H9 (cell line): ENCODE results near the gene ZBTB38. TPM values are rescaled to one million over a fixed set of nuclear protein-coding genes. Genes with fewer than 3 reads are reported as not detected.

Experiments used
- DNase-seq: peaks from one replicate; pipeline ENCODE4 v3.0.0-alpha.2; 2017
- H2AFZ ChIP-seq: one replicate; pipeline ENCODE4 v1.6.1; 2013; ENCODE audit warnings: mild to moderate bottlenecking, low read length, control low read depth, moderate library complexity
- H2AK5ac ChIP-seq: 2 replicates; pipeline ENCODE4 v1.6.1; 2013; ENCODE audit warnings: low read length, control low read depth, mixed read lengths; ENCODE audit not compliant: insufficient read length
- H2BK120ac ChIP-seq: one replicate; pipeline ENCODE4 v1.6.1; 2013; ENCODE audit warnings: low read depth, mild to moderate bottlenecking, low read length, control low read depth, inconsistent platforms; ENCODE audit not compliant: poor library complexity, severe bottlenecking
- H2BK12ac ChIP-seq: 2 replicates; pipeline ENCODE4 v1.6.1; 2013; ENCODE audit warnings: low read length, control low read depth, mixed read lengths, low read depth; ENCODE audit not compliant: insufficient read length
- H2BK15ac ChIP-seq: 2 replicates; pipeline ENCODE4 v1.6.1; 2013; ENCODE audit warnings: low read depth, low read length, control low read depth
- H2BK20ac ChIP-seq: one replicate; pipeline ENCODE4 v1.6.1; 2013; ENCODE audit warnings: low read depth, mild to moderate bottlenecking, low read length, control low read depth, inconsistent platforms; ENCODE audit not compliant: poor library complexity, severe bottlenecking
- H2BK5ac ChIP-seq: 2 replicates; pipeline ENCODE4 v1.6.1; 2013; ENCODE audit warnings: low read length, control low read depth, mixed read lengths; ENCODE audit not compliant: insufficient read length
- H3K14ac ChIP-seq: 2 replicates; pipeline ENCODE4 v1.6.1; 2013; ENCODE audit warnings: low read length, control low read depth; ENCODE audit not compliant: insufficient read depth
- H3K18ac ChIP-seq: 2 replicates; pipeline ENCODE4 v1.6.1; 2013; ENCODE audit warnings: low read depth, mild to moderate bottlenecking, mixed read lengths, low read length, control low read depth; ENCODE audit not compliant: insufficient read length
- H3K23ac ChIP-seq: 2 replicates; pipeline ENCODE4 v1.6.1; 2013; ENCODE audit warnings: low read length, control low read depth, mixed read lengths, low read depth; ENCODE audit not compliant: insufficient read length
- H3K23me2 ChIP-seq: 2 replicates; pipeline ENCODE4 v1.6.1; 2013; ENCODE audit warnings: low read depth, mild to moderate bottlenecking, mixed read lengths, low read length, control low read depth; ENCODE audit not compliant: insufficient read length, poor library complexity, severe bottlenecking
- H3K27ac ChIP-seq: 2 replicates; pipeline ENCODE4 v1.5.1; 2013; ENCODE audit warnings: low read length, control low read depth, mixed read lengths, low read depth; ENCODE audit not compliant: insufficient read length
- H3K27me3 ChIP-seq: 2 replicates; pipeline ENCODE4 v1.6.1; 2013; ENCODE audit warnings: low read length, control low read depth, inconsistent platforms; ENCODE audit not compliant: insufficient read depth
- H3K4ac ChIP-seq: 2 replicates; pipeline ENCODE4 v1.6.1; 2013; ENCODE audit warnings: low read depth, mild to moderate bottlenecking, control low read depth, inconsistent platforms, low read length, moderate library complexity
- H3K4me1 ChIP-seq: 2 replicates; pipeline ENCODE4 v1.6.1; 2013; ENCODE audit warnings: low read length, control low read depth, inconsistent platforms; ENCODE audit not compliant: insufficient read depth
- H3K4me2 ChIP-seq: 2 replicates; pipeline ENCODE4 v1.6.1; 2013; ENCODE audit warnings: low read length, control low read depth, mixed read lengths; ENCODE audit not compliant: insufficient read length, insufficient read depth
- H3K56ac ChIP-seq: 2 replicates; pipeline ENCODE4 v1.6.1; 2013; ENCODE audit warnings: low read depth, mild to moderate bottlenecking, mixed read lengths, low read length, control low read depth; ENCODE audit not compliant: insufficient read length
- H3K79me1 ChIP-seq: 2 replicates; pipeline ENCODE4 v1.6.1; 2013; ENCODE audit warnings: low read depth, mild to moderate bottlenecking, moderate library complexity, low read length, control low read depth, inconsistent platforms; ENCODE audit not compliant: insufficient read depth, poor library complexity, severe bottlenecking
- H3K79me2 ChIP-seq: 2 replicates; pipeline ENCODE4 v1.6.1; 2013; ENCODE audit warnings: low read length, control low read depth, inconsistent platforms; ENCODE audit not compliant: insufficient read depth
- H3K9ac ChIP-seq: 2 replicates; pipeline ENCODE4 v1.6.1; 2013; ENCODE audit warnings: low read length, control low read depth, mixed read lengths; ENCODE audit not compliant: insufficient read length; ENCODE audit errors: extremely low read depth
- H3K9me3 ChIP-seq: one replicate; pipeline ENCODE4 v1.6.1; 2013; ENCODE audit warnings: low read depth, low read length, inconsistent platforms; ENCODE audit not compliant: control insufficient read depth
- H3T11ph ChIP-seq: one replicate; pipeline ENCODE4 v1.6.1; 2013; ENCODE audit warnings: mild to moderate bottlenecking, low read length, control low read depth, inconsistent platforms
- H4K20me1 ChIP-seq: one replicate; pipeline ENCODE4 v1.6.1; 2013; ENCODE audit not compliant: control insufficient read depth, insufficient read length, insufficient read depth
- H4K5ac ChIP-seq: 2 replicates; pipeline ENCODE4 v1.6.1; 2013; ENCODE audit warnings: low read depth, mild to moderate bottlenecking, mixed read lengths, low read length, control low read depth; ENCODE audit not compliant: insufficient read length
- H4K8ac ChIP-seq: replicated peaks from 2 replicates; pipeline ENCODE4 v1.6.1; 2013; ENCODE audit warnings: low read length, control low read depth, mixed read lengths, low read depth; ENCODE audit not compliant: insufficient read length
- H4K91ac ChIP-seq: 2 replicates; pipeline ENCODE4 v1.6.1; 2013; ENCODE audit warnings: low read depth, mild to moderate bottlenecking, moderate library complexity, mixed read lengths, low read length, control low read depth; ENCODE audit not compliant: insufficient read length
- H3K27ac Mint-ChIP-seq, 3 experiments: 2 replicates in 2 of 3; 3 replicates in 1 of 3; pipeline ENCODE4 v1.8.0; 2020 to 2021; ENCODE audit warnings: mixed read lengths in 3 of 3, mild to moderate bottlenecking in 1 of 3, moderate library complexity in 1 of 3
- H3K27me3 Mint-ChIP-seq: 2 replicates; pipeline ENCODE4 v1.8.0; 2021; ENCODE audit warnings: low read depth, mild to moderate bottlenecking, moderate library complexity, mixed read lengths
- H3K36me3 Mint-ChIP-seq, 3 experiments: 2 replicates in 2 of 3; 3 replicates in 1 of 3; pipeline ENCODE4 v1.8.0; 2020 to 2021; ENCODE audit warnings: low read depth in 3 of 3, mixed read lengths in 3 of 3; ENCODE audit not compliant: insufficient read depth in 1 of 3
- H3K4me1 Mint-ChIP-seq, 2 experiments: 2 replicates each; pipeline ENCODE4 v1.8.0; 2020; ENCODE audit warnings: mixed read lengths in 2 of 2
- H3K4me3 Mint-ChIP-seq, 2 experiments: 2 replicates in 1 of 2; 3 replicates in 1 of 2; pipeline ENCODE4 v1.8.0; 2020 to 2021; ENCODE audit warnings: mild to moderate bottlenecking in 2 of 2, mixed read lengths in 2 of 2, moderate library complexity in 1 of 2
- H3K9me3 Mint-ChIP-seq, 2 experiments: 2 replicates in 1 of 2; 3 replicates in 1 of 2; pipeline ENCODE4 v1.8.0; 2020; ENCODE audit warnings: mild to moderate bottlenecking in 2 of 2, mixed read lengths in 2 of 2, moderate library complexity in 1 of 2
- WGBS: extraction: QIAGEN DNeasy Blood & Tissue Kit; methylation state at CpG from one replicate; pipeline ENCODE4 v1.1.7; 2013; ENCODE audit warnings: missing lambda C conversion rate, low lambda C conversion rate, mixed read lengths; ENCODE audit not compliant: insufficient read length; ENCODE audit errors: extremely low coverage; 5-methylcytosine and 5-hydroxymethylcytosine counted together
- total RNA-seq: library from RNA; stranded (reverse); gene quantifications from 2 replicates; pipeline ENCODE4 v1.2.1, GENCODE V29; 2021
- TF ChIP-seq, protein P1 (sequence below): fragments of 200-600 bp; sonication (generic); conservative IDR thresholded peaks from 3 replicates; pipeline ENCODE4 v1.8.0; 2021; ENCODE audit warnings: antibody characterized with exemption, mild to moderate bottlenecking

ZBTB38 gene
- total RNA-seq, 1 experiment from 2014 or later = 14.6 TPM

DNA sequence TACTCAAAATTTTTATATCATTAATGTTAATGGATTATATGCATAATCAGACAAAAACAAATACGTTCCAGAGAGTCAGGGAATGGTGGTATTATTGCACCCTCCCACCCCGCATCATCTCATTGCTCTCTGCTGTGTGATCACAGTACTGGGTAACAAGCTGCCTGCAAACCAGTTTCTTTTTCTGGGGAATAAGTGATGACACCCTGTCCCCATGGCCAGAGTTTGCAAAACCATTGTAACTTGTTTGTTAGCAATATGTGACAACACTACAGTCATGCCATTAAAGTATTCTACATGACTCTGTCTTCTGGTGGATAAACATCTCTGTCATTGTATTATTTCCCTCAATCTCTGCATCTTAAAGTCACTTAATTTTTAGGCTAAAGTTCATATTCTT lies 39.5 kb downstream of the ZBTB38 start:
- H2AFZ ChIP-seq = no peak overlapping the region
- Mint-ChIP-seq H3K27ac (no peak overlapping the region), H3K9me3 (no peaks in the 10 kb centered on the region), H3K36me3 (peaks cover 0 to 18% (median 10%) of the 10 kb centered on the region in 3 experiments; a peak in 4 of 7 replicates), H3K4me1 (peaks cover 22 to 26% of the 10 kb centered on the region in 2 experiments), H3K4me3 (no peak overlapping the region), H3K27me3 (peaks cover 38% of the 10 kb centered on the region)
- no peaks in the 10 kb centered on the region for H3K79me1 ChIP-seq
- no peak overlapping the region for H3K56ac ChIP-seq
- no peak overlapping the region for H4K5ac ChIP-seq
- no peaks in the 10 kb centered on the region for H3K4me1 ChIP-seq
- no peaks in the 10 kb centered on the region for H3K9me3 ChIP-seq
- no peak overlapping the region for H2BK120ac ChIP-seq
- no peak for DNase-seq
- H3K23me2 ChIP-seq = no peaks in the 10 kb centered on the region
- H2BK20ac ChIP-seq = no peak overlapping the region
- H4K8ac ChIP-seq = no peak overlapping the region
- no peaks in the 10 kb centered on the region for H3K79me2 ChIP-seq
- H3T11ph ChIP-seq = no peak overlapping the region
- H3K27me3 ChIP-seq = peaks cover 4% of the 10 kb centered on the region; the same call in 1 of the 2 replicates
- no peak overlapping the region for H3K4me2 ChIP-seq
- H2BK5ac ChIP-seq = no peak overlapping the region
- no CpG with 5 or more reads among the region's 2 CpGs for WGBS
- H4K91ac ChIP-seq = no peak overlapping the region
- no peak overlapping the region for H2AK5ac ChIP-seq
- H2BK15ac ChIP-seq = no peak overlapping the region
- H3K18ac ChIP-seq = no peak overlapping the region
- H3K14ac ChIP-seq = no peak overlapping the region
- no peak overlapping the region for H3K4ac ChIP-seq
- TF ChIP-seq, protein P1, sequence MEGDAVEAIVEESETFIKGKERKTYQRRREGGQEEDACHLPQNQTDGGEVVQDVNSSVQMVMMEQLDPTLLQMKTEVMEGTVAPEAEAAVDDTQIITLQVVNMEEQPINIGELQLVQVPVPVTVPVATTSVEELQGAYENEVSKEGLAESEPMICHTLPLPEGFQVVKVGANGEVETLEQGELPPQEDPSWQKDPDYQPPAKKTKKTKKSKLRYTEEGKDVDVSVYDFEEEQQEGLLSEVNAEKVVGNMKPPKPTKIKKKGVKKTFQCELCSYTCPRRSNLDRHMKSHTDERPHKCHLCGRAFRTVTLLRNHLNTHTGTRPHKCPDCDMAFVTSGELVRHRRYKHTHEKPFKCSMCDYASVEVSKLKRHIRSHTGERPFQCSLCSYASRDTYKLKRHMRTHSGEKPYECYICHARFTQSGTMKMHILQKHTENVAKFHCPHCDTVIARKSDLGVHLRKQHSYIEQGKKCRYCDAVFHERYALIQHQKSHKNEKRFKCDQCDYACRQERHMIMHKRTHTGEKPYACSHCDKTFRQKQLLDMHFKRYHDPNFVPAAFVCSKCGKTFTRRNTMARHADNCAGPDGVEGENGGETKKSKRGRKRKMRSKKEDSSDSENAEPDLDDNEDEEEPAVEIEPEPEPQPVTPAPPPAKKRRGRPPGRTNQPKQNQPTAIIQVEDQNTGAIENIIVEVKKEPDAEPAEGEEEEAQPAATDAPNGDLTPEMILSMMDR = no peak
- no peak overlapping the region for H3K9ac ChIP-seq
- no peak overlapping the region for H2BK12ac ChIP-seq
- H3K27ac ChIP-seq = no peak overlapping the region
- no peaks in the 10 kb centered on the region for H4K20me1 ChIP-seq
- no peak overlapping the region for H3K23ac ChIP-seq
